Stimulated activated CD4-positive, alpha-beta T cell treated with anti-CD3 and anti-CD28 coated beads, Interleukin-12 subunit alpha, Interleukin-12 subunit beta, amount 100 ng/mL, for 48 hours (primary cell): ENCODE measurements around the gene DEPDC7.
"Not testable (repeated sequence)": the region's sequence is repeated elsewhere in the genome, so short reads cannot be mapped to it uniquely, and the experiment has no call there.

Experiments used
- DNase-seq, 3 donors: peaks; one replicate each; pipeline ENCODE4 v3.0.0-alpha.2; 2020; ENCODE audit warnings: low read depth in 2 of 3, low spot score in 1 of 3

The DEPDC7 gene

DNA sequence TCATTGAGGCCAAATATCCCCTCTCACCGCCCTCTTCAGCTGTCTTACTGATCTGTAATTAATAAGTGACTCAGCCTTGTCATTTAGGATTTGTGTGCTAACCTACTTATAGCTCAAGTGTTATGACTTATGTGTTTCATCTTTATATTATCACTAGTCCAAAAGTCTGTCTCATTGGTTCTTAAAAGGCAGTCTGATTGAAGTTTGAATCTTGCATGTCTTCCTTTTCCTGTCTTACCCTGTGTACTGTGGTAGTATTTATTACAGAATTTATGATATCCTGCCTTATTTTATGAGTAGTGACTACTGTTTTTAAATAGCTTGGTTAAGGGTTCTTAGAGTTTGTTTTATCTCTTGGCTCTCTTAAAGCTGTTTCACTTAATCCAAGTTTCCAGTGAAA lies 6.3 kb downstream of the DEPDC7 start:
- no peak for DNase-seq

DNA sequence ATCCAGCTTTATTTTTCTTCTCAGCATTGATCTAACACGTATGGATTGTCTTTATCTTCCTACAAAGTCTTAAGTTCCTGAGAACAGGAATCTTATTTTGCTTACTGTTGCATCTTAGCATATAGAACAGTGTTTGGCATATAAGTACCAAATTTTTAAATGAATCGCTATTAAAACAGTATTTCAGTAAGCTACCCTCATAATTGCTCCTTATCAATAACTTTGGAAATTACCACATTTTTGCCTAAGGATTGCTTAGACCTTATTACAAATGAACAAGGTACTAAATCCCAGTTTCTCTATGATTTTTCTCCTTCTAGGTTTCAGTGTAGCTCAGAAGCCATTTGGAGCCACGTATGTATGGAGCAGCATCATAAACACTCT lies 9.7 kb downstream of the DEPDC7 start:
- no peak for DNase-seq

DNA sequence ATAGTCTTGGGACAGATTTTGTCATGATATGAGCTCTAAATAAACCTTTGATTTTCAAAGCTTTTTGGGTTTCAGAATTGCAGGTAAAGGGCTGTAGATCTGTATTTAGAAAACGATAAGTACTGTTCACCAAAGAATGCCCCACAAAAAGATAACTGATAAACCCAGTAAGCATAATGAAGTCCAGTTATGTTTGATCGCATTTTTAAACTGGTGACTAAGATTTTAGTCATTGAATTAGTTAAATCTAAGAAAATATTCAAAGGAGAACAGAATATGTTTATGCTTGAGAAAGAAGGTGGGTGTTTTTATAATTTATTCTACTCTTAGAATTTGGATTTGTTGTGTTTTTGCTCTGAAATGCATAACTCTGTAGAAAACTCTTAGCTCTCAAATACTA lies 11.6 kb downstream of the DEPDC7 start:
- no peak for DNase-seq

DNA sequence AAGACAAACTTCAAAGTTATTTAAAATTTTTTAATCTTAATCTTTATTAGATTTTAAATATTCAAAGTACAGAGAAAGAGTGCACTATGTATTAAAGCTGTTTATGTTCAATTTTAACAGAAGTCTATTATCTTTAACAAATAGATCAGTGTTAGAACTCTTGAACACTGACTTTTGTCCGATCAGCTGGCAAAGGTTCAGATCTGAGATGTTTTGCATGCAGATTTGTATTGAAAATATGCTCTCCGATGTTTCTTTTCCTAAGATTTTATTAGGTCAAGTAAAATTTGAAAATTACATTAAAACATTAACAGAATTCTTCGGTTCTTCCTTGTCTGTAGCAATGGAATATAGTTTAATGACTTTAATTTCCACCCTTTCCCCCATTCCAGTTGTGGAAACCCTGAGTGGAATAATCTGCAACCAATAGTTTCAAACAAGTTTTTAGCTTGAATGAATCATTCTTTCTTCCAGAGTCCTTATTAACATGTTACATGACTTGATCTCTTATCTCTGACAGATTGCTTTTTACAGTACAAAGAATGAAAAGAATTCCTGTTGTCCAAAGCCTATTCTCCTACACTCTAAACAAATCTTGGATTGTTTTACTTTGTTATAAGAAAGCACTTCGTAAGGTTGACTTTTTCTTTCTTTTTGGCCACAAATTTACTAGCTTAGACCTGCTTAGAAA lies 12.3 kb downstream of the DEPDC7 start:
- no peak for DNase-seq

DNA sequence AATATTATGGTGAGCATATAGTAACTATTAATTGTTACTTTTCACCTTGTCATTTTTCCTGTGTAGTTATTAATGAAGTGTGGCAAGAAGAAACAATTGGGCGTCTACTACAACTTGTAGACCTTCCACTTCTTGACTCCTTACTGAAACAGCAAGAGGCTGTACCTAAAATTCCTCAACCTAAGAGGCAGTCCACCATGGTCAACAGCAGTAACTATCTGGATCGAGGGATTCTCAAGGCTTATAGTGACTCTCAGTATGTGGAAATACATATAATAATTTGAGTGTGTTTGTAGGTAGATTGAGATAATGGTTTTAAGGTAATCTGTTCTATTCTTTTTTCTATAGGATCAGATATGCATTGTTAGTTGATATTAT lies 12.8 kb downstream of the DEPDC7 start:
- DNase-seq: no peak

DNA sequence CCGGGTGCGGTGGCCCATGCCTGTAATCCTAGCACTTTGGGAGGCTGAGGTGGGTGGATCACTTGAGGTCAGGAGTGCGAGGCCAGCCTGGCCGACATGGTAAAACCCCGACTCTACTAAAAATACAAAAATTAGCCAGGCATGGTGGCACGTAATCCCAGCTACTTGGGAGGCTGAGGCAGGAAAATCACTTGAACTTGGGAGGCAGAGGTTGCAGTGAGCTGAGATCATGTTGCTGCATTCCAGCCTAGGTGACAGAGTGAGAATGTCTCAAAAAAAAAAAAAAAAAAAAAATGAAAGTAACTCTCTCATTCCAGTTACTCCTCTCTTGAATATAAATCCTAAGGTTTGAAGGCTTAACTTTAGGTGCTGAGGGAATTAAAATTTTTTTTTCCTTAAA lies 13.5 kb downstream of the DEPDC7 start:
- not testable (repeated sequence) for DNase-seq

DNA sequence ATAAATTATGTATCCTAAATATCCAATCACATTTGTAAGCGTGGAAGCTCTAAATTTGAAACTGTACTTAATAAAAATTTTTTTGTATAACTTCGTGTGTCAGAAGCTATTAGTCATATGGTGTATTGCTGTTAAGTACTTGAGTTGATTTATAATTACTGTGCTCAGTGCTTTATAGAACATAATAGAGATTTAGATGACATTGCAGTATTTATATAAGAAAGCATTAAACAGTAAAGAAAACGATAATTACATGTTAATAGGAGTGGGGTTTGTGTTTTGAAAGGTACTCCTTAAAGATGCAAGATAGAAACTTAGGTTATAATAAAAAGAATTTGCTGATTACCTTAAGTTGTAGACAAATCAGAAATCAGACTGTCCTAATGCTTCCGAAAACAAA lies 17.8 kb downstream of the DEPDC7 start:
- DNase-seq: no peak

DNA sequence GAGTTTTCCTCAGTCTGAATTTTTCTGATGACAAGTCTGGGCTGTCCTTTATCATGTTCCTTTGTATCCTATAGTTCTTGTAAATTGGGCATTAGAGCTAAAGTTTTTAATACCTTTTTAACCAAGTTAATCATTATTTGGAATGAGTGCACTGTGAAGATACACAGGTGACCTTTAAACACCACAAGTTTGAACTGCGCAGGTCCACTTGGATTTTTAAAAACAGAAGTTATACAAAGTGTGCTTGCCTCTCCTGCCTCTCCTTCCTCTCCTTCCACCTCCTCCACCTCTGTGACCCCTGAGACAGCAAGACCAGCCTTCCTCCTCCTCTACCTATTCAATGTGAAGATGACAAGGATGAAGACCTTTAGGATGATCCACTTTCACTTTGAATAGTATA lies 19.3 kb downstream of the DEPDC7 start:
- DNase-seq: no peak

DNA sequence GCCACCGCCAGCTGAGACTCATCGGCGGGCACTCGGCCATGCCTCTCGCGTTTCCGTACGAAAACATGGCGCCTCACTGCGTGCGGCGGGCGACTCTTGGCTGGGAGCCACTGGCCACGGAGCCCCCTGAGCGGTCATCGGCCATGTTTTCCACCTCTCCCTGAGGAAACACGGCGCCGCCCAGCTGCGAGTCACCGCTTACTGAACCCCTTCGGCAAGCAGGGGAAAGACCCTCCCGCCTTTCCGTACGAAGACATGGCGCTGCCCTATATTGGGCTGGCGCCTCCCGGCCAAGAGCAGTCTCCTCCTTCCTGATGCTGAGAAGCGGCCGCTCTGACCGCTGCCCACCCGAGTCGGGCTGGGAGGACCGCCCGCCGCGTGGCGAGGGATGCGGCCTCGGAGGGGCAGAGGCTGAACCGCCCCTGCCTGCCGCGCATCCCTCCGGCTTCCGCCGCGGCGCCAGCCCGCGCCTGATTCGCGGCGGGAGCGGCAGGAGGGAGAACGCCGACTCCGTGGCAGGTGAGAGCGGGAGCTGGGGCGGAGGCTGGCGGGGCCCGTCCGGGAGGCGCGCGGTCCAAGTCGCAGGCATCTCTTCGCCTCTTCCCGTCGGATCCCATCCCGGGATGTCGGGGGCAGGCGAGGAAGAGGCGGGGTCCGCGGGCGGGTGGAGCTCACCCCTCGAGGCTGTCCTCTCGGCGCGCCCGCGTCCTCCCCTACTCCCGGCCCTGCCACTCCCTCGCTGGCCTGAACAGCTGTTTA lies 23.8 kb downstream of the DEPDC7 start, which contains the start of gene TCP11L1:
TSS of gene TCP11L1 (plus strand) at position 299 of the 759 bp plus-strand sequence. CDS start 4,202 bp downstream, outside the sequence.
- DNase-seq: peak; percentile 66 to 81 (median 68)

DNA sequence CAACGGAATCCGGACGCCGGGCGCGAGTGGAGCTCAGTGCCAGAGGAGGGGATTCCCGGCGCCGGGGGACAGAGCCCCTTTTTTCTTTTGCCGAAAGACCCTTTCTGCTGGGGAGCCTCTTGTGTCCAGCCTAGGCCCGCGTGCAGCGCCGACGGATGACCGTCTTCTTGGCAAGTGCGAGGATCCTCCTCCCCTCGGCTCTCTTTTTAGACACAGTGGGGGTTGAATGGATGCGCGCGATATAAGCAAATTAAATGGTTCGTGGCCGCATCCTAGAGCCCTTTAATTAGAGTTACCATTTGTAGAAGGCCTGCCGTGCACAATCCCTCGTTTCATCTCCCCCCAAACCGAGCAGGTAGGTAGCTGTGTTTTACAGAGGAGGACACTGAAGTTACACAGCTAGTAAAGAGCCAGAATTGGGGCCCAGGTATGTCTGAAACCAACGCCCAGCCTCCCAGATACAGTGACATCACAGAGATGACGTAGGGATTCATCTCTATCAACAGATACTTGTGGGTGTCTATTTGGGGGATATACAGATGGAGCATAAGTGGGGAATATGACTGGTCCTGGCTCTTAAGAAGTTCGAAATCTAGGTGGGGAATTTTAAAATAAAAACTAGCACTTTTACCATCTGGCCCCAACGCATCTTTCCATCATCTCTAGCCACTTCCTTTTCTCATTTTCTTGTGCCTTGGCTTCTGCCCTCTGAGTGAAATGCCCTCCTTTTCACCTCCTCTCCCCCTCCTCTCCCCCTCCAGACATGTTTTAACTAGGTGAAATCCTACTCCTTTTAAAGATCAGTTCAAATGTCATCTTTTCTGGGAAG lies 24.6 kb downstream of the DEPDC7 start:
- DNase-seq: peak in 2 of 3 donors; percentile 29 to 46

DNA sequence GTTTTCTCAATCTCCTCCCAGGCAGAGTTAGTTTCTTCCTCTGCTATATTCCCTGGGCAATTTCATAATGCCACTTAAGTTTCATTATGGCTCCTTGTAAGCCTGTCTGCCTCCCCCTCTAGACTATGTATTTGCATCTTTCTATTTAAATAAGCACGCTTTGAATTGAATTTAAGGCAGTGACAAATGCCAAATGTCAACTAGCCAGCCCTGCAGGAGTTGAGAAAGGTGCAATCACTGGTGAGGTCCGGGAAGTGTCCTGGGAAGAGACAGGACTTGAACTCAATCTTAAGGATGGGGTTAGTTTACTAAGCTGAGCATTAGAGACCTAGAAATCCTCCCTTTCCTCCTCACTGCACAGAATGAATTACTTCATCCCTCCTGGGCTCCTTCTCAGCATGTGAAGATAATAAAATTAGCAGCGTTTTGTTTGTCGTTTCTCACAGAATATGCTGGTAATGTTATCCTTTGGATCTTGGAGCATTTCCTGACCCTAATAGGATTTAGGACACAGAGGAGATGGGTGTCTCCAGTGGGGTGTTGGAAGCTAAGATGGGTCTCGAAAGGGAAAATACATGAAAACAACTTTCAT lies 25.3 kb downstream of the DEPDC7 start:
- DNase-seq: no peak

DNA sequence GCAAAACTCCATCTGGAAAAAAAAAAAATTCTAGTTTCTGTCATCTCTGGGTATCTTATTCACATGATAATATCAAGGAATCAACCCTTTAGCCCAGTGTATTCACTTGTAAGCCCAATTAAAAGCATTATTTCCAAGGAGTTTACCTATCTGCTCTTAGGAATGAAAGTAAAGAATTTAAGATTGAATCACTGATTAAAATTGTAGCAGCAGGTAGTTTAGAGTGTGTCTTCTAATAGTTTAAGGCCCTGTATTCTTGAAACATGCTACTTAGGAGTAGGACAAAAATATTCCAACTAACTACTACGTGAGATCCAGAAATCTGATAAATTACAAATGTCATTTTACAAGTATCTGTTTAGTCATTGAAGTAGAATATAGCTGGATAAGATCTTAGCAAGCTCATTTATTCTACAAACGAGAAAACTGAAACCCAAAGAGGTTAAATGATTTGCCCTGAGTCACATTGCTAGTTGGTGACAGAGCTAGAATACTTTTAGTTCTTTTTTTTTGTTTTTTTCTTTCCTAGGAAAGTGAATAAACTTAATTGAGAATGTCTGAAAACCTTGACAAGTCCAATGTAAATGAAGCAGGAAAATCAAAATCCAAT lies 27.6 kb downstream of the DEPDC7 start:
- no peak for DNase-seq

DNA sequence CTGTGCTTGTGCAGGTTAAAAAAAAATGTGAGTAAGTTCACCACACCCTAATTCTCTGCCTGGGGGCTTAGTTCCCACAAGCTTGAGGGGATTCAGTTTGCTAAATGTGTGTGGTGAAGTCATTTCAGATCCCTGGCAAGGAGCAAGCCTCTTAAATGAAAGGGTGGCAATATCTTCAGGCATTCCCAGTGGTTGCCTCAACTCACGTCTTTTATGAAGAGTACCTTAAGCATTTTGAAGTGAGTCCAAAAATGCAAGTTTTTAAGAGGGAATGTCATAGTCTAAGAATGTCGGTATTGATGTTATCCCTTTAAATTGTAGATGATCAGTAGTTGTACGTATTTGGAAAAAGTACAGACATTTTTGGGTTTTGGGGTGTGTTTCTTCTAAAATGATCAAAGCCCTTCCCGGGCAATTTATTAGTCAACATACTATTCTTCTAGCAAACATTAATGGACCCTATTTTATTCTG lies 28.6 kb downstream of the DEPDC7 start:
- no peak for DNase-seq

DNA sequence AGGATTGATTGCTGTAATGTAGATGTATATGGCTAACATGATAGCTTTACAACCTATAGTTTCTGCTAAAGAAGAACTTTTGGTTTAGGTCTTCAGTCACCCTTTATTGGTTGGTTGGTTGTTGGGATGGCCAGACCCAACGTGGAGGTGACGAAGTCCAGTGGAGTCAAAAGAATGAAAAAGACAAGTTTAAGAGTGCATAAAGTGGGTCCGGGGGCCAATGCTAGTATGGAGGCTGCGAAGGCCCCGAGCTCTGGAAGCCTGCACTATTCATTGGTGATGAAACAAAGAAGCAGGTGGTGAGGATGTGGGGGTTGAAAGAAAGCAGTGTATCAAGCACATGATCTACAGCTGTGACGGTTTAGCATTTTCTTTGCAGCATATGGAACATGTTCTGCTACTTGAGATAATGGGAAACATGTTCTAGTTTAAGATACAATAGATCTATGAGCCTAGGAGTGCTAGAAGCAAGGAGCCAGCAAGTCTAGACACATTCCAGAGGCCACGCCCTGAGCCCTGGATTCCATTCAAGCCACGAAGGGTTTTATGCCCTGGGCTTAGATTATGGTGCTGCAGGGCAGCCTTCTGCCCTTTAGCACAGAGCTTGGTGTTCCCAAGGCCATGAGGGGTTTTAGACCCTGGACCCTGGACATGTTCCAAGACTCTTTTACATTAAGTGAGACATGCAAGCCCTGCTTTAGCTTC lies 30.0 kb downstream of the DEPDC7 start:
- no peak for DNase-seq

DNA sequence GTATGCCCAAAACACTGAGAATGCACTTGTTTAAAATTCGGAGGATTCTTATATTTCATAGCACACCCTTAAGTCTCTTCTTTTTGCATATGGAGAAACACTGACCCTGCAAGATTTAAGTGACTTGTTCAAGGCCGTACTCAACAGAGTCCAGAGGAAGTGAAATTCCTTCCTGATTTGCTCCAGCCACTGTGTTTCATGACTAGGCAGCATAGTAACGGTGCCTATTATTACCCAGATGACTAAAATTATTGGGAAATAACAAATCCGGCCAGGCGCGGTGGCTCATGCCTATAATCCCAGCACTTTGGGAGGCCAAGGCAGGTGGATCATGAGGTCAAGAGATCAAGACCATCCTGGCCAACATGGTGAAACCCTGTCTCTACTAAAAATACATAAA lies 33.0 kb downstream of the DEPDC7 start:
- not testable (repeated sequence) for DNase-seq

DNA sequence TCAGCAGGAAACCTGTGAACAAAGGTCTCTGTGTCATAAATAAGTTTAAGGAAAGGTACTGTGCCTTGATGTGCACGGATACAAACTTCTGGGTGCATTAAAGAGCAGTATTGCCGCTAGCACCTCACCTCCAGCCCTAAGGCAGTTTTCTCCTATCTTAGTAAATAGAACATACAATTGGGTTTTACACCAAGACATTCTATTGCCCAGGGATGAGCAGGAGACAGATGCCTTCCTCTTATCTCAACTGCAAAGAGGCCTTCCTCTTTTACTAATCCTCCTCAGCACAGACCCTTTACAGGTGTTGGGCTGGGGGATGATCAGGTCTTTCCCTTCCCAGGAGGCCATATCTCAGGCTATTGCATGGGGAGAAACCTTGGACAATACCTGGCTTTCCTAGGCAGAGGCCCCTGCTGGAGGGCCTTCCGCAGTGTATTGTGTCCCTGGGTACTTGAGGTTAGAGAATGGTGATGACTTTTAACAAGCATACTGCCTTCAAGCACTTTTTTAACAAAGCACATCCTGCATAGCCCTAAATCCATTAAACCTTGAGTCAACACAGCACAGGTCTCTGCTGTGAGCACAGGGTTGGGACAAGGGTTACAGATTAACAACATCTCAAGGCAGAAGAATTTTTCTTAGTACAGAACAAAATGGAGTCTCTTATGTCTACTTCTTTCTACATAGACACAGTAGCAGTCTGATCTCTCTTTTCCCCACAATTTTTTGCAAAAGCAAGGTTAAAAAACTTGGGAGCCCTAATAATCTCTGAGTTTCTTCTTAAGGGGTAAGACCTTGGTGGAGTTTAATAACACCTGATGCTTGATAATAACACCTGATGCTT lies 34.1 kb downstream of the DEPDC7 start:
- not testable (repeated sequence) for DNase-seq

DNA sequence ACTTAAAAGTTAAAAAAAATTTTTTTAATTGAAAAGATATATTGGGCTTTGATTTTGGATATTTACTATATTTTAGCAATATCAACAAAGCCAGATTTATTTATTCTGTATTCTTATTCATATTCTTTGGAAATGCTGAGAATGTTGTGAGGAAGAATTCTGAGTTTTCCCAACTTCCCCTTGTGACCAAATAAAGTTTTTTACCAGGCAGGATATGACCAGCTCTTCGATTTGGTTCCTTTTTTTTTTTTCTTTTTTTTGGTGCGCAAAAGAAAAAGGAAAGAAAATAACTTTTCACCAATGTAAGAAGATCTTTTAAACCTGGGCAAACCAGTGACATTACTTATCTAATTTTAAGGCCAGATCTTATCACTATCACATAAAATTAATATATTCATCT lies 36.6 kb downstream of the DEPDC7 start:
- DNase-seq: no peak

DNA sequence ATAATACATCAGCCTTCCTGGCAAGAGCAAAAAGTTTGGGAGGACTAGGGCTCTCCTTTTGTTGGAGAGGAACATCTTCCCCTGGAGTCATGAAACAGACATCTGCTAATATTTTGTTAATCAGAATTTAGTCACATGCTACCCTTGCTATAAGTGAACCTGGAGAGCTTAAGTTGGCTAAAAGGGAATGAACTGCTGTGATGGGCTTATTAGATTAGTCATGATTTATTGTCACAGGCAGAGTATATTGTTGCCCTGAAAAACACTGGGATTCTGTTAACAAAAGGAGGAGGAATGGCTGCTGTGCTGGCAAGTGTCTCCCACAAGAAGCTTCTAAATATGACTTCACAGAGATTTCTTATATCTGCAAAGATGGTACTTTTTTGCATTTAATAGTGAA lies 39.7 kb downstream of the DEPDC7 start:
- no peak for DNase-seq

DNA sequence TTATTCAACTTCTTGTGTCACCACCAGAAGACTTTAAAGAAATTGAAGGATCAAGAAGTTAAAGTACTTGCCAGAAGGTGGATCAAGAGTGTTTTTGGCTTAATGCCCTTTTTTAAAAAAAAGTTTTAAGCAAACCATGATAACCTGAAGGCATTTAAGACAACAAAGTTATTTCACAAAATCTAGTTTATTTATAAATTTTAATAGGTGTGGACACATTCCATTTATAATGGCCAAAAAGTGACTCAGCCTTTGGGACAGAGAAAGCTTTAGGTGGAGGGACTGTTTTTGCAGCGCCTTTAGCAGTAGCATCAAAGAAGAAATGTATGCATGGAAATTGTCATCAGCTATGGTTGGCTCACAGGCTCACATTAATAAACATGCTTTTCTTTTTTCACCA lies 41.6 kb downstream of the DEPDC7 start:
- no peak for DNase-seq
